ENCODE data around the gene PHF21A. TPM values are rescaled to one million over a fixed set of nuclear protein-coding genes. Genes with fewer than 3 reads are reported as not detected.

Gene PHF21A
- total RNA-seq, 2 experiments from 2014 or later, result 23.1 to 56.1 TPM

DNA sequence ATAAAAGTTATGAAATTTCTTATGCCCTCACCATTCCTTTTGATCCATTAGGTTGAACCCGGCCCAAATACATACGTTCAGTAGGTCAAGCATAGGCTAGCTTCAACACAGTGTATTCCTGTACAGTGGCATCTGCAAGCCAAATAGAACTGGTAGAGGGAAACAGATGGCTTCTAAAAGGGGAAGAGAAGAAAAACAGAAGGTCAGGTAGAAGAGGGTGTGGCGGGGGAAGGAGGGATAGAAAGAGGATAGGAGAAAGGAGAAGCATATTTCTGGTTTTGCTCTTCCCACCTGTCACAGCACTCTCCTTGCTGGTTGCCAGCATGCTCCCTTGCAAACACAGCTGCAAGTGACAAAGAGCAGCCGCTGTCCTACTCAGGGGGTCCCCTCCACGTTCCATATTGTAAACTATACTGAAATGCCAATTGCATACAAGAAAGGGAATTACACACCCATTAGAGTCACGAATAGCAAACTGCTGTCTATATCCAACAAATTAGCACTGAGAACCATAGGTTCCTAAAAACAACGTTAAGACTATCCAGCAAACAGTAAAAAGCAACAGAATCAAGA is 71.8 kb downstream of the PHF21A start:
- no peaks in the 10 kb centered on the region for H3K9me2 ChIP-seq (ENCODE audit: insufficient read depth, low read length)
- intact Hi-C loops (cut with micrococcal nuclease; ENCODE audit: unreplicated experiment), result no loop called here
- BruUV-seq (replicated peaks), result no TSS peak
- no peaks in the 10 kb centered on the region for H3K79me2 ChIP-seq (ENCODE audit: insufficient read depth, low read depth, low read length)
- peaks cover 11% of the 10 kb centered on the region for H3K36me3 ChIP-seq (ENCODE audit: insufficient read depth, low read length)
- TF ChIP-seq, protein P1, sequence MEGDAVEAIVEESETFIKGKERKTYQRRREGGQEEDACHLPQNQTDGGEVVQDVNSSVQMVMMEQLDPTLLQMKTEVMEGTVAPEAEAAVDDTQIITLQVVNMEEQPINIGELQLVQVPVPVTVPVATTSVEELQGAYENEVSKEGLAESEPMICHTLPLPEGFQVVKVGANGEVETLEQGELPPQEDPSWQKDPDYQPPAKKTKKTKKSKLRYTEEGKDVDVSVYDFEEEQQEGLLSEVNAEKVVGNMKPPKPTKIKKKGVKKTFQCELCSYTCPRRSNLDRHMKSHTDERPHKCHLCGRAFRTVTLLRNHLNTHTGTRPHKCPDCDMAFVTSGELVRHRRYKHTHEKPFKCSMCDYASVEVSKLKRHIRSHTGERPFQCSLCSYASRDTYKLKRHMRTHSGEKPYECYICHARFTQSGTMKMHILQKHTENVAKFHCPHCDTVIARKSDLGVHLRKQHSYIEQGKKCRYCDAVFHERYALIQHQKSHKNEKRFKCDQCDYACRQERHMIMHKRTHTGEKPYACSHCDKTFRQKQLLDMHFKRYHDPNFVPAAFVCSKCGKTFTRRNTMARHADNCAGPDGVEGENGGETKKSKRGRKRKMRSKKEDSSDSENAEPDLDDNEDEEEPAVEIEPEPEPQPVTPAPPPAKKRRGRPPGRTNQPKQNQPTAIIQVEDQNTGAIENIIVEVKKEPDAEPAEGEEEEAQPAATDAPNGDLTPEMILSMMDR (conservative IDR thresholded peaks at IDR 0.05; ENCODE audit: low read length), result no peak
- no peak for TF ChIP-seq EZH2phosphoT487 (IDR thresholded peaks at IDR 0.05; ENCODE audit: borderline replicate concordance, low read depth, low read length)
- H3K9me3 ChIP-seq (ENCODE audit: low read length), result no peaks in the 10 kb centered on the region
- DNase-seq (ENCODE audit: low spot score), result no peak
- H3K4me2 ChIP-seq (ENCODE audit: low read length), result no peak overlapping the region
- H3K4me1 ChIP-seq (ENCODE audit: insufficient read depth, low read length, poor library complexity, severe bottlenecking), result no peaks in the 10 kb centered on the region
- H2AFZ ChIP-seq (ENCODE audit: low read length), result no peak overlapping the region
- H3K4me3 ChIP-seq (ENCODE audit: low read depth, low read length, poor library complexity, severe bottlenecking), result no peak overlapping the region
- POLR2A ChIA-PET, result interaction anchor here (0.7 kb wide), 1 partner anchor 141 kb away, joined by 4 read pairs; no protein-coding TSS in a partner anchor
- no peak overlapping the region for H3K27ac ChIP-seq (ENCODE audit: low read depth, low read length, poor library complexity, severe bottlenecking)
- CTCF ChIA-PET (ENCODE audit: unreplicated experiment), result no interaction called here
- no peaks in the 10 kb centered on the region for H4K20me1 ChIP-seq (ENCODE audit: insufficient read depth, low read length)

DNA sequence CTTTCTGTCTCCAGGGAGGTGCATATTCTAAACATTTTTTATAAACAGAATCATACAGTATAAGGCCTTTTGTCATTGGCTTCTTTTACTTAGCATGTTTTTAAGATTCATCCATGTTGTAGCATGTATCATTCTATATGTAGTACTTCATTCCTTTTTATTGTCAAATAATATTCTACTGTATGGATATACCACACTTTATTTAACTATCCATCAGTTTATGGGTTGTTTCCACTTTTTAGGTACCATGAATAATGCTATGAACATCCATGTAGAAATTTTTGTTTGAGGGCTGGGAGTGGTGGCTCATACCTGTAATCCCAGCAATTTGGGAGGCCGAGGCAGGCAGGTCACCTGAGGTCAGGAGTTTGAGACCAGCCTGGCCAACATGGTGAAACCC is 73.1 kb downstream of the PHF21A start:
- H4K20me1 ChIP-seq (ENCODE audit: insufficient read depth, low read length), result no peaks in the 10 kb centered on the region

DNA sequence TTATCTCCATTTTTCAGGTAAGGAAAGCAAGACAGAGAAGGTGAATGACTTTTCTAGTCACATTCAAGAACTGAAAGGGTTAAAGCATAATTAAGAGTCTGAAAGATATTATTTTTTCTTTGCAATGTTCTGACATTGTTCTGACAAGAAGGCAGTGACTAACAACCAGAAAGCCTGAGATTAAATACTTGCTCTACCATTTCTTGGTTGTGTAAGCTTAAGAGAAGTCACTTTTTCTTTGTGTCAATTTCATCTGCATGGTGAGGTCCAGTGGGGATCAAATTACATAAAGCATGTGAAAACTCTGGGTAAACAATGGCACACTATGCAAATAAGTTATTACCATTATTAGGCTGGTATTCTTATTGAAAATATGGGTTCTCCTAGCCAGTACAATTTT is 73.7 kb downstream of the PHF21A start:
- Histone ChIP-seq H3K9me3 (ENCODE audit: low read length) (no peaks in the 10 kb centered on the region), H3K27ac (ENCODE audit: low read depth, low read length, poor library complexity, severe bottlenecking) (no peak overlapping the region), H3K4me3 (ENCODE audit: low read depth, low read length, poor library complexity, severe bottlenecking) (no peak overlapping the region), H4K20me1 (ENCODE audit: insufficient read depth, low read length) (no peaks in the 10 kb centered on the region), H2AFZ (ENCODE audit: low read length) (no peak overlapping the region), H3K79me2 (ENCODE audit: insufficient read depth, low read depth, low read length) (no peaks in the 10 kb centered on the region), H3K36me3 (ENCODE audit: insufficient read depth, low read length) (peaks cover 11% of the 10 kb centered on the region), H3K4me1 (ENCODE audit: insufficient read depth, low read length, poor library complexity, severe bottlenecking) (no peaks in the 10 kb centered on the region), H3K4me2 (ENCODE audit: low read length) (no peak overlapping the region), H3K9me2 (ENCODE audit: insufficient read depth, low read length) (no peaks in the 10 kb centered on the region)
- ChIA-PET CTCF (ENCODE audit: unreplicated experiment) (no interaction called here), POLR2A (interaction anchor here (1.3 kb wide), 1 partner anchor 15 kb away, joined by 5 read pairs; no protein-coding TSS in a partner anchor)
- BruUV-seq (replicated peaks), result no TSS peak
- TF ChIP-seq, protein P1 (conservative IDR thresholded peaks at IDR 0.05; ENCODE audit: low read length), result no peak
- no peak for TF ChIP-seq EZH2phosphoT487 (IDR thresholded peaks at IDR 0.05; ENCODE audit: borderline replicate concordance, low read depth, low read length)
- intact Hi-C loops (cut with micrococcal nuclease; ENCODE audit: unreplicated experiment), result no loop called here
- DNase-seq (ENCODE audit: low spot score), result no peak

More for the DNA sequence above, 73.1 kb downstream of the PHF21A start:
- Histone ChIP-seq H3K27ac (ENCODE audit: low read depth, low read length, poor library complexity, severe bottlenecking) (no peak overlapping the region), H3K36me3 (ENCODE audit: insufficient read depth, low read length) (peaks cover 11% of the 10 kb centered on the region), H3K9me2 (ENCODE audit: insufficient read depth, low read length) (no peaks in the 10 kb centered on the region), H3K4me3 (ENCODE audit: low read depth, low read length, poor library complexity, severe bottlenecking) (no peak overlapping the region), H3K4me1 (ENCODE audit: insufficient read depth, low read length, poor library complexity, severe bottlenecking) (no peaks in the 10 kb centered on the region), H3K79me2 (ENCODE audit: insufficient read depth, low read depth, low read length) (no peaks in the 10 kb centered on the region), H3K9me3 (ENCODE audit: low read length) (no peaks in the 10 kb centered on the region), H2AFZ (ENCODE audit: low read length) (no peak overlapping the region), H3K4me2 (ENCODE audit: low read length) (no peak overlapping the region)
- BruUV-seq (replicated peaks), result no TSS peak
- CTCF ChIA-PET (ENCODE audit: unreplicated experiment), result no interaction called here
- POLR2A ChIA-PET, result interaction anchor here (1.3 kb wide), 1 partner anchor 16 kb away, joined by 5 read pairs; no protein-coding TSS in a partner anchor
- intact Hi-C loops (cut with micrococcal nuclease; ENCODE audit: unreplicated experiment), result no loop called here
- TF ChIP-seq, protein P1 (conservative IDR thresholded peaks at IDR 0.05; ENCODE audit: low read length), result no peak
- TF ChIP-seq EZH2phosphoT487 (IDR thresholded peaks at IDR 0.05; ENCODE audit: borderline replicate concordance, low read depth, low read length), result no peak
- DNase-seq (ENCODE audit: low spot score), result no peak
